HEK293T (cell line): ENCODE measurements around the gene CCDC70.

Experiments
- ARNT ChIP-seq: fragments of 450-650 bp; IDR thresholded peaks from 2 replicates; pipeline ENCODE4 v1.6.1; 2017; ENCODE audit warnings: mild to moderate bottlenecking
- BHLHE40 ChIP-seq: fragments of 450-650 bp; IDR thresholded peaks from 2 replicates; pipeline ENCODE4 v1.6.1; 2016; ENCODE audit warnings: mild to moderate bottlenecking, moderate library complexity, borderline replicate concordance
- FOXK2 ChIP-seq: fragments of 450-650 bp; IDR thresholded peaks from 2 replicates; pipeline ENCODE4 v1.6.1; 2016; ENCODE audit warnings: mild to moderate bottlenecking
- FOXM1 ChIP-seq: fragments of 450-650 bp; IDR thresholded peaks from 2 replicates; pipeline ENCODE4 v1.6.1; 2017; ENCODE audit warnings: mild to moderate bottlenecking, borderline replicate concordance
- HDGF ChIP-seq: fragments of 450-650 bp; IDR thresholded peaks from 2 replicates; pipeline ENCODE4 v1.6.1; 2017; ENCODE audit warnings: antibody characterized with exemption, borderline replicate concordance
- LEF1 ChIP-seq: fragments of 450-650 bp; IDR thresholded peaks from 2 replicates; pipeline ENCODE4 v1.6.1; 2017; ENCODE audit warnings: mild to moderate bottlenecking, borderline replicate concordance
- NFRKB ChIP-seq: fragments of 450-650 bp; IDR thresholded peaks from 2 replicates; pipeline ENCODE4 v1.6.1; 2016; ENCODE audit warnings: mild to moderate bottlenecking, moderate library complexity
- SP1 ChIP-seq: fragments of 450-650 bp; IDR thresholded peaks from 2 replicates; pipeline ENCODE4 v1.6.1; 2017
- SUZ12 ChIP-seq: fragments of 450-650 bp; IDR thresholded peaks from 2 replicates; pipeline ENCODE4 v1.6.1; 2016; ENCODE audit warnings: mild to moderate bottlenecking
- TARDBP ChIP-seq: fragments of 450-650 bp; IDR thresholded peaks from 2 replicates; pipeline ENCODE4 v1.6.1; 2016

DNA sequence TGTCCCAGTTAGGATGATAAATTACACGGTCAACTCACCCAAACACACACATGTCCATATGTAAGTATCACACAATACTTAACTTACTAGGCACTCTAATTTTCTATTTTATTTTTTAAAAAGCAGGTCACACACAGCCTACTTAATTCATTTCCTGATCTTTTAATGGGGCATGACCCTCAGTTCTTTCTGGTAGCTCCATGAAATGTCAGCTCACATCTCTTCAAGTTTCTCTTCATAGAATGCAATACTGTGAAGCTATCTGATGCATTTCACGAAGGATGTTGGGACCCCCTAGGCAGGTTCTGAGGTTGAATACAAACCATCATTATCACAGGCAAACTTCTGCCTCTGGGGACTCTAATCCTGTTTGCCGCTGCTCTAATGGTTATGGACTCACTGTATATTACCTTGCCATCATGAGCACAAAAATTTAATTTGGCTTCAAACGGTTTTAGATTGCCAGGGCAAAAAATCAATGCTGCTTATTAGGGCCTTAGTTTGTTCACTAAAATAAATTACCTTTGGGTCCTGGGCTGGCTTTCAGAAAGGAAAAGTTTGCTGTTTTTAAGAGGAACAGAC, 41.7 kb upstream of the CCDC70 start:
- TF ChIP-seq BHLHE40 (no peak), TARDBP (no peak), HDGF (no peak), ARNT (no peak), SP1 (no peak), SUZ12 (no peak), FOXM1 (no peak), FOXK2 (no peak), NFRKB (no peak), LEF1 (no peak)
